Activated CD4-positive, alpha-beta T cell treated with anti-CD3 and anti-CD28 coated beads, Interleukin-2, amount 50 U/mL, for 1 hour (primary cell): Measurements from ENCODE around the gene COL4A3.
"Not testable (repeated sequence)": the region's sequence is repeated elsewhere in the genome, so short reads cannot be mapped to it uniquely, and the experiment has no call there.

Experiments
- DNase-seq: peaks from one replicate; pipeline ENCODE4 v3.0.0-alpha.2; 2020

The COL4A3 gene

DNA sequence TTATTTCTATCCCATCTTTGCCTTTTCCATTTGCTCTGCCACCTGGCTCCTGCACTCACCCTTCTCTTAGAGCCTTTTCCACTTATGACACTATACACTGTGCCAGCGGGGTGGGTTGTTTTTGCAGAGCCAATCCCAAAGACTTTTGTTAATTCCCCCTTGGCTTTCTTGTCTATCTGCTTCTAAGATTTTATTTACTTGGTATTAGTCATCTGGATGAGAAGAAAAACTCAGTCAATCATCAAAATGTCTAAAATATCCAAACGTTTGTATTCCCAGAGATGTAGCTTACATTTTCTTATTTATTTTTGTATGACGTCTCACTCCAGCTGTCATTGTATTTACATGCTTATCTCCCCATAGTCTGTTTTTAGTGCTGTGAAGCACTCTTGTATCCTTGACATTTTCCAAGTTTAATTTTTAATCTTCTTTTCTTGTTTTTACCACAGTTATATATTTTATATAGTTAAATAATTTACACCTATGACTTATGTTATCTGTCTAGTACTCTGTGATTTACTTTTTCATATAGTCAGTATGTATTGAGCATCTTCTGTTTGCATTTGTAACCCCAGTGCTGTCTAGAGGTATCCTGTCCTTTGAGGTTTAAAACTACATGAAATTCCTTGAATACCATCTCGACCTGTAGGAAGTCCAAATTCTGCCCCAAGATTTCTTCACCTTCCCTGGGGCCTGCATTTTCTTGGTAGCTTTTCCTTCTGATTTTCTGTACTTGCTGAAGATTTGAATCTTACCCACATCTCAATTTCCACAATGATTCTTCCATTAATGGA is 55.1 kb downstream of the COL4A3 start:
- no peak for DNase-seq

DNA sequence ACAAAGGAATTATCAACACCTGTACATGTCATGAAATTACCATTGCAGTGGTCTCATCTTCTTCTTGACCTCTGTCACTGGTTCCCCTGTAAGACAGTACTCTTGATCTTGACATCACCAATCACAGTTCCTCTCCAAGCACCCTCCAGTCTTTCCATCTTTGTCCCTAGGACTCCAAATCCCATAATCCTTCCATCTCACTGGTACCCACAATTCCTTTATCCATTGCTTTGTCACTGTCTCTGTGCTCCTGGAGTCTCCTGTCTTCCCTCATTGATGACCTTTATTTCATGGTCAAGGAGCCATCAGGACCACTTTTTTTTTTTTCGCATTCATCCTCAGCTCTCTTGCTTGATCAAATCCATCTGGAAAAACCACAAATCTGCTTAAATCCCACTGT is 56.7 kb downstream of the COL4A3 start:
- no peak for DNase-seq

DNA sequence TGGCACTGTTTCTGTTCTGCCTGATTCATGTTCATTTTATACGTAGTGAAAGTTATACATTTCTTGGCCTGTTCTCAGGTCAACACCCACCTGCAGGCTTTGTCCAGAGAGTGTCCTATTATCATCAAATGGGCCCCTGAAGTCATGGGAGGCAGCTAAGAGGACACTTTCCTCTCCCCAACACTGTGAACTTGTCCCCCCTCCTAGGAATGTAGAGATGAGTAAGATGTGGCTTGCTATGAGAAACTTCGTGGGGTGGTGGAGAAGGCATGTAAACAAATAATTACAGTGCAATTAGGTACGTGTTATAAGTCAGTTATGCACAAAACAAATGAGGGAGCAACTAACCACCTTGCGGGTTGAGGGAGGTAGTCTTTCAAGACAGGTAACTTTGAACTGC is 57.9 kb downstream of the COL4A3 start:
- DNase-seq = no peak

DNA sequence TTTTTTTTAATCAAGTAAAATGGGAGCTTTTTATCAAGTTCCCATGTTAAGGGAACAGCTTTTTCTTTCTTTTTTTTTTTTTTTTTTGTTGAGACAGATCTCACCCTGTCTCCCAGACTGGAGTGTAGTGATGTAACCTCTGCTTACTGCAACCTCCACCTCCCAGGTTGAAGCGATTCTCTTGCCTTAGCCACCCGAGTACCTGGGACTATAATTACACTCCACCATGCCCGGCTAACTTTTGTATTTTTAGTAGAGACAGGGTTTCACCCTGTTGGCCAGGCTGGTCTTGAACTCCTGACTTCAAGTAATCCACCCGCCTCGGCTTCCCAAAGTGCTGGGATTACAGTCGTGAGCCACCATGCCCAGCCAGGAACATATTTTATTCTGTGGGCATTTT is 61.2 kb downstream of the COL4A3 start:
- not testable (repeated sequence) for DNase-seq

DNA sequence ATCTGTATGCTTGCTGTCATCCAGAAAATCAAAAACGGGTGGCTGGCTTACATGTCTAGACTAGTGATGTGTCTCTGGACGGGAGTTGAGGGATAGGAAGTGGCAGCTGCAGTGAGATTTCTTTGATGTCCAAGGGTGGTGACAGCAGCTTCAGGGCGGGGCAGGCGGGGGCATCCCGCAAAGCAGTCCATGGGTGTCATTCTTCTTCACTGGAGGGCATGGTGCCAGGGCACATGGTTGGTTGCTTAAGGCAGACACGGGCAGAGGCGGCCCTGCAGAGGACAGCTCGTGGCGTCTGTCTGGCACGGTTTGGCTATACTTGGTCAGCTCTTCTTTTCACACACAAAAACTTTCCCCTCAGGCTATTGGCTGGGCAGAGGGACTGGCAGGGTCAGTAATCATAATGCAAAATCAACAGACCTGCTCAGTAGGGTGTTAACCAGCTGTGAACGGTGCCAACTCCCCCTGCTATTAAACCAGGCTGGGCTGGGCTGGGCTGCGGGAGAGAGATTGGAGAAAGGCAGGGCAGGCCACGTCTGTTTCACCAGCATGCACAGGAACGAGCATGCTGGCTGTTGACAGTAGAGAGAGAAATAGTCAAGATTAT is 63.7 kb downstream of the COL4A3 start:
- no peak for DNase-seq

- DNase-seq = no peak
These were observed 65.7 kb downstream of the COL4A3 start for GRCh38 chr2:227230151-227230550.

GRCh38 chr2:227234429-227234828 is 70.0 kb downstream of the COL4A3 start:
- no peak for DNase-seq

DNA sequence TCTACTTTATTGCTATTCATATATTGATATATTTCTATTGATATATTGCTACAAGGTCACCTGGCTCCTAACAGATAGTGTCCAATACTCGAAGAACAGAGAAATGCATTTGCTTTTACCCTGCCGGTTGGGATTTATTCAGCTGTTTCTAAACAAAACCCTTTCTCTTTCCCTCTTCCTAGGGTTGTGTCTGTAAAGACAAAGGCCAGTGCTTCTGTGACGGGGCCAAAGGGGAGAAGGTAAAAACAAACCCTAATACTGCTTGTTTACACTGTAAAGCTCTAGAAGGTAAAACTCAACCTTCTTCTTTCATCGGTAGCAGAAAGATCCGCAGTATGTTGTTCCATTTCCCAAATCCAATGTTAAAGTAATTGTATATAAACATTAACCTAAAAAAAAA is 73.4 kb downstream of the COL4A3 start:
- no peak for DNase-seq

DNA sequence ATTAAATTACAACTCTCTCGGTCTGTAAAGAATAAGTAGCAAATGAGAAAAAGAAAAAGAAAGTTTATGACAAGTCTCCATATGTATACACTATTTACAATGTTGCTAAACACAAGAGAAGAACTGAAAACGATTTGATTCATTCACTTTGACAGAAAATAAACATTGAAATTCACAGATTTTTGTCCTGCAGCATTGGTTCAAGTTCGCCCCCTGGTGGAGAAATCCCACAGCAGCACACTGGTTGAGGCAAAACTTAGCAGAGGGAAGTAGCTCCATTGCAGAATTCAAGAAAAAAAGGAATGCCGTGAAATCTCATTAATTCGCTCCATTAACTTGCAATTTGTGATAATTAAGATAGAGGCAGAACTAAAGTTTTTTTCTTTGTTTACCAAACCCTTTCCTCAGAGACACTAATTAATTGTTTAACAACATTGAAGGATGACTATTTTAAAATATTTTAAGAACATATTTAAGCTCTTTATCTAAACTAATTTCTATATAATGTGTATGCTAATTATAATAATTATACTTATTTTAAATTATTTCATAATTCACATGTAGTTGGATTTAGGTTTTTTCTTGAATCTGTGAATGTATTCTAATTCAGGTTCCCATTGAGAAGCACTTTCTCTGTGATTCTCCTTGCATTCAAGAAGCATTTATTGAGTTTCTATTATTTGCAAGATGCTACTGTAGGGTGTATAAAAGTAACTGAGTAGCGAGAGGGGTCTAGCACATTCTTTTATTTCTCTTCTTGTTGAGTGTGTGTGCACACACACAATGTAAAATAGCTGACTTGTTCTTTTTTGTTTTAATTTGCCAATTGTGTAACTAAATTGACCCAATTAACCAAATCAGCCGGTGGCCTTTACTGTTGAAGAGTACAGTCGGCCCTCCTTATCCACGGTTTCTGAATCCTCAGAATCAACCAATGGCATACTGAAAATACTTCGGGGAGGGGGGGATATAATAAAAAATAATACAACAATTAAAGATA is 74.1 kb downstream of the COL4A3 start:
- peak; percentile 60 for DNase-seq

- no peak for DNase-seq
These were observed 76.6 kb downstream of the COL4A3 start for GRCh38 chr2:227241005-227241404.

- DNase-seq = no peak
These were observed 84.5 kb downstream of the COL4A3 start for GRCh38 chr2:227248876-227249275.

GRCh38 chr2:227252831-227253230 is 88.4 kb downstream of the COL4A3 start:
- DNase-seq = no peak

DNA sequence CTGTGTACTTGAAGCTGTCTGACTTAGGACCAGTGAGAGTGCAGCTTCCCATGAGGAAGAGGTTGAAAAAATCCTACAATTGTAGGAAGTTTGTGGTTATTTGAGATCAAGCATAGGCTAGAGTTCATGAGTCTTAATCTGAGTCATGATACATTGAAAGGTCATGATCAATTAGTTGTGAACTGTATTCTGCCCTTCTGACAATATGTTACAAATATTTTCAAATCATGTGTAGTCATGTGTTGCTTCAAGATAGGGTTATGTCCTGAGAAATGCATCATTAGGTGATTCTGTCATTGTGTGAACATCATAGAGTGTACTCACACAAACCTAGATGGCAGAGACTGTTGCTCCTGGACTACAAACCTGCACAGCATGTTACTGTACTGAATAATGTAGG is 92.2 kb downstream of the COL4A3 start:
- no peak for DNase-seq

- no peak for DNase-seq
These were observed 93.4 kb downstream of the COL4A3 start for GRCh38 chr2:227257820-227258219.

DNA sequence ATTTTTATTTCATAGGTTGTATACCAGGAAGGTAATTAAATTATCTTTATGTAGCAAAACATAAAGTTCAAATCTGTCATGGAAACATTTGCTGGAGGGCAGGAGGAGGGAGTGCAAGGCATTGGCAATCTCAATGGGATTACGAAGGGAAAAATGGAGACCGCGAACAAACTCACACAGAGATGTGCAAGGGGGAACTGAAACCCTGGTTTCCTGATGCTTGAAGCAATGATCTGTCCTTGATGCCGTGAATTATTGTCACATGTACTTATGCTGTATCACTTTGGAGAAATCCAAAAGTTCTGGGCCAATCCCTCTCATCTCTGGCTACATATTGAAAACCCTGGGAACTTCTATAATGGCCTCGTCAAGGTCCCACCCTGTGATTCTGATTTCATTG is 95.6 kb downstream of the COL4A3 start:
- no peak for DNase-seq

DNA sequence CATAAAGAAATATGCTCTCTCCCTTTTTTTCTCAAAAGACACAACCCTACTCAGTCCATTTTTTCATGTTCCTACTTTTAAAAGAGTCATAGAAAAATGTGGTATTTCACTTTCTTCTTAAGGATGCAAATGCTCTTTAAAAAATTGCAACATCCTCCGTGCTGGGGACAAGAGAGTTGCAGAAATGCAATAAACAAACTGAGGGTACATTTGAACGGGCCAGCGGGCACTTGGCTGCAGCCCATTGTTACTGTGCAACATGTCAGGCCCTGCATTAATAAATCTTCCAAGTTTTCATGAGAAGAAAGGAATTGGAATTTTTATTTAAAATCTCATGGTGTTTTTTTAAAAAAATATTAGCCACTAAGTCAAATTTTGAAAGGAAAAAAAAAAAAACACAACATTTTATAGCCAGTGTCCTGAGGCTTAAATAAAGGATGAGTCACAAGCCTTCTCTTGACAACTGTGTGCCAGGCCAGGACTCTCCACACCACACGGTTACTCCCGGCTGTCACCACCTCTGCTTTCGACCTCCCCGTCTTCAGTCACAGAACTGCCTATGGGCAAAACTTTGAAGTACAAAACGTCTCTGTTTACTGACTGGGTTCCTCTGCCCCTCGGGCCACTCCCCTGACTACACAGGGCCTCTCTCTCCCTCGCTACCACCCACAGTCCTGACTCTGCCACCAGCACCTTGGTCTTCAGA is 103.1 kb downstream of the COL4A3 start:
- DNase-seq = no peak

DNA sequence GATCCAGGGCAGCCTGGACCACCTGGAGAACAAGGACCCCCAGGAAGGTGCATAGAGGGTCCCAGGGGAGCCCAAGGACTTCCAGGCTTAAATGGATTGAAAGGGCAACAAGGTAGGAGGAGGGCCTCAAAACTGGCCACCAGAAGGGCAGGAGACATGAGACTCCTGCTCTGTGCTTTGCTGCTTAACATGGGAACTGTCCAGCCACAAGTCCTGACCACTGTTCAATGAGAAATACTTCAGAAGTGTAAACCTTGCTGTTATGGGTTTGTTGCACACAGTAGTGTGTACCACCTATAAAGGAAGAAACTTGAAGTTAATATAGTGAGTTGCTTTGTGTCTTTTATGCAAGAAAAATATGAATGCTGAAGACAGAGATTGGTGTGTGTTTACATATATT is 116.5 kb downstream of the COL4A3 start:
- DNase-seq = no peak

- DNase-seq = no peak
These were observed 121.4 kb downstream of the COL4A3 start for GRCh38 chr2:227285741-227286236.

DNA sequence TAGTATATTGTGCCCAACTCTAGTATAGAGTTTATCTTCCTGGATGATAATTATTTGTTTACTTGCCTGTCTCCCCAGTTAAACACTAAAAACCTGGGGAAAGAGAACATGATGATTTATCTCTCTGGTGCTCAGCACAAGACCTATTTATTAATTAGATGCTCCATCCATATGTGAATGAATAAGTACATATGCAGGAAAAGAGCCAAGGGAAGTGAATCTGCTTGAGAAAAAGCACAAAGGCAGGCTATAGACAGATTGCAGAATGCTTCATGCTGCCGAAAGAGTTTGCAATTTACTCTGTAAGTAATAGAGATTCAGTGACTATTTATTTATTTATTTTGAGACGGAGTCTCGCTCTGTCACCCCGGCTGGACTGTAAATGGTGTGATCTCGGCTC is 123.3 kb downstream of the COL4A3 start:
- DNase-seq = no peak

GRCh38 chr2:227292314-227292713 is 127.9 kb downstream of the COL4A3 start:
- no peak for DNase-seq

- DNase-seq = no peak
These were observed 129.1 kb downstream of the COL4A3 start for GRCh38 chr2:227293531-227293930.

- no peak for DNase-seq
These were observed 131.4 kb downstream of the COL4A3 start for GRCh38 chr2:227295806-227296205.
